Measurements from ENCODE around the gene MMD. TPM values are rescaled to one million over a fixed set of nuclear protein-coding genes. Genes with fewer than 3 reads are reported as not detected.
"Not testable (repeated sequence)": the region's sequence is repeated elsewhere in the genome, so short reads cannot be mapped to it uniquely, and the experiment has no call there.

MMD gene, protein sequence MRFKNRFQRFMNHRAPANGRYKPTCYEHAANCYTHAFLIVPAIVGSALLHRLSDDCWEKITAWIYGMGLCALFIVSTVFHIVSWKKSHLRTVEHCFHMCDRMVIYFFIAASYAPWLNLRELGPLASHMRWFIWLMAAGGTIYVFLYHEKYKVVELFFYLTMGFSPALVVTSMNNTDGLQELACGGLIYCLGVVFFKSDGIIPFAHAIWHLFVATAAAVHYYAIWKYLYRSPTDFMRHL
- total RNA-seq, result 16.0 TPM
- long read RNA-seq, transcript MMD-201 (7 exons, 2,735 nt), result major isoform, 25 of 33 reads
- long read RNA-seq, partial matches to known transcripts, result 1 of 33 reads
- long read RNA-seq, other reads (novel, unspliced or antisense), result 7 of 33 reads

DNA sequence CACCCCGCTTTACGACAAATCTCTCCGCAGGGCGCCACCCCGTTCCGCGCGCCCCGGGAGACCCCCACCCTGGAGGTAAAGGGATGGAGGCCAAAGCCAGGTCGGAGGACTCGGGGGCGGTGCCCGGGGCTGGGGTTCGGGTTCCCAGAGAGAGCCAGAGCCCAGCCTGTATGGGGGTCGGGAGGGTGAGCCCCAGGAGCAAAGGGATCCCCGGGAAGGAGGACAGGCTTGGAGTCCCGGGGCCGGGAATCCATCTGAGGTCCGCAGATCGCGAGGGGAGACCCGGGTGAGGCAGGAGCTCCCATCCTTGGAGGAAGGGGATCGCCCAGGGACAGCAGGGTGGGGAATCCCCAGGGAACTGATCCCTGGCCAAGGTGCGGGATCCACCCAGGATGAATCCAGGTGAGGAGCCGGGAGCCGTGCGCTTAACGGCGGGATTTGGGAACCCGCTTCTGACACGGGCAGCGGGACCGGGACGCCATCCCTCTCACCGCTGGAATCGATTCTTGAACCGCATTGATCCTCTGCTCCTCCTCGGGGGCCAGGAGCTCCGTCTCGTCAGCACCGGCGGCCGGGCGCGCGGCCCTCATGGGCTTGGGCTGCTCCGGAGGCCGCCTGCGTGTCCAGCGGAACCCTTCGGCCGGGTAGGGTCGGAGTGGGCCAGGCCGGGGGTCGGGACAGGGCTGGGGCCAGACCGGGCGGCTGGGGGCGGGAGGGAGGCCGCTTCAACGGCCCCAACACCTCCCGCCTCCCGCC, at the start of gene MMD:
Gene MMD (minus strand): TSS at position 657 of the 756 bp plus-strand sequence. CDS start 140 bp downstream, at position 517.
- peaks cover 16% of the 10 kb centered on the region for H3K4me1 ChIP-seq
- no peak for TF ChIP-seq CTCF (IDR thresholded peaks at IDR 0.05)
- peak within 1 kb of the TSS; percentile 95 for H3K4me3 ChIP-seq
- H3K27ac ChIP-seq, result peak within 1 kb of the TSS; percentile 85
- H3K27me3 ChIP-seq, result no peaks in the 10 kb centered on the region
- intact Hi-C loops (cut with DNase I), result no loop called here
- DNase-seq, result no peak
- H3K9me3 ChIP-seq, result no peaks in the 10 kb centered on the region
- no peaks in the 10 kb centered on the region for H3K36me3 ChIP-seq
- ATAC-seq, result peak; percentile 1

DNA sequence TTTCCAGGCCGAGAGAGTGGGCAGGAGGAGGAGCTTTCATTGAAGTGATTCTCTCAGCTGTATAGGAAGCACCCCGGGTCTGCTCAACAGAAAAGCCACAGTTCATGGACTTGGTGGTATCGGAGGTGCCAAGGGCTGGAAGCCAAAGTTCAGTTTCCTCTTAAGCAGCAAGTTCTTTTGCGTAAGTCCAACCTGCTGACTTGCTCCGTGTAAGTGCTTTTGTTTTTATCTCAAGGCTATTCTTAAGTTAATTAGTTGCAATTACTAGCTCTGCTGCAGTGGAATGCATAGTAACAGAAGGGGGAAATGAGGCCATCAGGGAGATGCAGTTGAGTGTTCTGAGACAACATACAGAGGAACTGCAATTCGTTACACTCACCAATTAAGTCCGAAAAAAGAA, 45.0 kb upstream of the MMD start:
- no peak for TF ChIP-seq CTCF (IDR thresholded peaks at IDR 0.05)
- intact Hi-C loops (cut with DNase I), result no loop called here
- Histone ChIP-seq H3K27ac (no peak overlapping the region), H3K27me3 (no peaks in the 10 kb centered on the region), H3K4me1 (no peaks in the 10 kb centered on the region), H3K36me3 (no peaks in the 10 kb centered on the region), H3K4me3 (no peak overlapping the region), H3K9me3 (no peaks in the 10 kb centered on the region)
- ATAC-seq (peak; percentile 44), DNase-seq (no peak)

- H3K36me3 ChIP-seq; ATAC-seq; H3K9me3 ChIP-seq; DNase-seq; H3K27me3 ChIP-seq; H3K27ac ChIP-seq; intact Hi-C loops (cut with DNase I); H3K4me1 ChIP-seq; H3K4me3 ChIP-seq: not testable (repeated sequence)
Observed at GRCh38 chr17:55465771-55466170, 44.1 kb upstream of the MMD start.

- TF ChIP-seq CTCF (IDR thresholded peaks at IDR 0.05), result no peak
- H3K36me3 ChIP-seq, result no peaks in the 10 kb centered on the region
Observed at GRCh38 chr17:55463600-55463999, 42.0 kb upstream of the MMD start.

DNA sequence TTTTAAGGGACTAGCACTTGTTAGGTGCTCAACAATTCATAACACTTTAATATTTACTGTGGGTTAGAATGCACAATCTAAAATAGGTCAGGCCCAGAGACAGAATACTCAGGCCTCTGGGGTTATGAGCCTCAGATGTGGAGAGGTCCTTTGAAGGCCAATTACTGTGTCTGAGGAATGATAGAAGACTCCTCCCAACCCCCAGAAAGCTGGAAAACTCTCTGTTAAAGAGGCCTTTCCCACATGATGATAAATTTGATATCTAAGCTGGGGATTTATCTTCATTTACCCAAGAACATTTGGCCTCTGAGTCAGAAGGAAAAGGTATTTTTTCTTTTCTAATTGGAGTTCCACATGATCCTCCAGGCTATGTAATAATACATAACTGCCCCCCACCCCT, 41.1 kb upstream of the MMD start:
- no peak overlapping the region for H3K4me3 ChIP-seq
- intact Hi-C loops (cut with DNase I), result no loop called here
- TF ChIP-seq CTCF (IDR thresholded peaks at IDR 0.05), result no peak
- H3K27me3 ChIP-seq, result no peaks in the 10 kb centered on the region
- H3K9me3 ChIP-seq, result no peaks in the 10 kb centered on the region
- no peaks in the 10 kb centered on the region for H3K36me3 ChIP-seq
- DNase-seq (no peak), ATAC-seq (no peak)
- no peak overlapping the region for H3K27ac ChIP-seq
- no peaks in the 10 kb centered on the region for H3K4me1 ChIP-seq

More at GRCh38 chr17:55463600-55463999, 42.0 kb upstream of the MMD start:
- H3K27ac ChIP-seq, result no peak overlapping the region
- H3K27me3 ChIP-seq, result no peaks in the 10 kb centered on the region
- no peaks in the 10 kb centered on the region for H3K4me1 ChIP-seq
- H3K4me3 ChIP-seq, result no peak overlapping the region
- ATAC-seq (no peak), DNase-seq (no peak)
- no peaks in the 10 kb centered on the region for H3K9me3 ChIP-seq
- intact Hi-C loops (cut with DNase I), result no loop called here

GRCh38 chr17:55462234-55462633, 40.6 kb upstream of the MMD start:
- intact Hi-C loops (cut with DNase I), result no loop called here
- Histone ChIP-seq H3K9me3 (no peaks in the 10 kb centered on the region), H3K27me3 (no peaks in the 10 kb centered on the region), H3K4me3 (no peak overlapping the region), H3K4me1 (no peaks in the 10 kb centered on the region), H3K27ac (no peak overlapping the region), H3K36me3 (no peaks in the 10 kb centered on the region)
- no peak for DNase-seq
- no peak for ATAC-seq
- TF ChIP-seq CTCF (IDR thresholded peaks at IDR 0.05), result no peak

Measured in upper lobe of right lung (tissue), 1 donor.